ENCODE data around the gene TNFAIP8.

Gene TNFAIP8

GRCh38 chr5:119319401-119319800, 36.4 kb upstream of the TNFAIP8 start:
- Histone ChIP-seq H3K9me3 (ENCODE audit: control insufficient read depth, low read length) (no peaks in the 10 kb centered on the region), H3K36me3 (ENCODE audit: control insufficient read depth, insufficient read depth, low read length) (no peaks in the 10 kb centered on the region), H3K4me1 (ENCODE audit: control insufficient read depth, insufficient read depth, low read length) (peaks cover 17% of the 10 kb centered on the region), H3K4me3 (ENCODE audit: low read length) (no peak overlapping the region), H3K9ac (ENCODE audit: low read length) (no peak overlapping the region), H3K27me3 (ENCODE audit: control insufficient read depth, insufficient read depth, low read length) (no peaks in the 10 kb centered on the region)

- H3K36me3 ChIP-seq (ENCODE audit: control insufficient read depth, insufficient read depth, low read length) = no peaks in the 10 kb centered on the region
- H3K9ac ChIP-seq (ENCODE audit: low read length) = no peak overlapping the region
- no peaks in the 10 kb centered on the region for H3K9me3 ChIP-seq (ENCODE audit: control insufficient read depth, low read length)
- H3K27me3 ChIP-seq (ENCODE audit: control insufficient read depth, insufficient read depth, low read length) = no peaks in the 10 kb centered on the region
- no peak overlapping the region for H3K4me3 ChIP-seq (ENCODE audit: low read length)
- H3K4me1 ChIP-seq (ENCODE audit: control insufficient read depth, insufficient read depth, low read length) = peaks cover 17% of the 10 kb centered on the region
These were observed 35.9 kb upstream of the TNFAIP8 start for GRCh38 chr5:119319890-119320289.

GRCh38 chr5:119321569-119322311, 34.1 kb upstream of the TNFAIP8 start:
- H3K36me3 ChIP-seq (ENCODE audit: control insufficient read depth, insufficient read depth, low read length) = no peaks in the 10 kb centered on the region
- no peak overlapping the region for H3K9ac ChIP-seq (ENCODE audit: low read length)
- no peak overlapping the region for H3K4me3 ChIP-seq (ENCODE audit: low read length)
- peaks cover 10% of the 10 kb centered on the region for H3K4me1 ChIP-seq (ENCODE audit: control insufficient read depth, insufficient read depth, low read length)
- H3K27me3 ChIP-seq (ENCODE audit: control insufficient read depth, insufficient read depth, low read length) = no peaks in the 10 kb centered on the region
- H3K9me3 ChIP-seq (ENCODE audit: control insufficient read depth, low read length) = no peaks in the 10 kb centered on the region

GRCh38 chr5:119322312-119322947, 33.4 kb upstream of the TNFAIP8 start:
- Histone ChIP-seq H3K27me3 (ENCODE audit: control insufficient read depth, insufficient read depth, low read length) (no peaks in the 10 kb centered on the region), H3K4me3 (ENCODE audit: low read length) (no peak overlapping the region), H3K36me3 (ENCODE audit: control insufficient read depth, insufficient read depth, low read length) (no peaks in the 10 kb centered on the region), H3K9ac (ENCODE audit: low read length) (no peak overlapping the region), H3K4me1 (ENCODE audit: control insufficient read depth, insufficient read depth, low read length) (peaks cover 10% of the 10 kb centered on the region), H3K9me3 (ENCODE audit: control insufficient read depth, low read length) (no peaks in the 10 kb centered on the region)

- H3K9me3 ChIP-seq (ENCODE audit: control insufficient read depth, low read length) = no peaks in the 10 kb centered on the region
- no peaks in the 10 kb centered on the region for H3K27me3 ChIP-seq (ENCODE audit: control insufficient read depth, insufficient read depth, low read length)
- H3K4me3 ChIP-seq (ENCODE audit: low read length) = no peak overlapping the region
- no peak overlapping the region for H3K9ac ChIP-seq (ENCODE audit: low read length)
- H3K4me1 ChIP-seq (ENCODE audit: control insufficient read depth, insufficient read depth, low read length) = peaks cover 10% of the 10 kb centered on the region
- H3K36me3 ChIP-seq (ENCODE audit: control insufficient read depth, insufficient read depth, low read length) = no peaks in the 10 kb centered on the region
These were observed 32.8 kb upstream of the TNFAIP8 start for GRCh38 chr5:119322948-119323537.

GRCh38 chr5:119323601-119324000, 32.2 kb upstream of the TNFAIP8 start:
- Histone ChIP-seq H3K9me3 (ENCODE audit: control insufficient read depth, low read length) (no peaks in the 10 kb centered on the region), H3K9ac (ENCODE audit: low read length) (no peak overlapping the region), H3K4me3 (ENCODE audit: low read length) (no peak overlapping the region), H3K27me3 (ENCODE audit: control insufficient read depth, insufficient read depth, low read length) (no peaks in the 10 kb centered on the region), H3K36me3 (ENCODE audit: control insufficient read depth, insufficient read depth, low read length) (no peaks in the 10 kb centered on the region), H3K4me1 (ENCODE audit: control insufficient read depth, insufficient read depth, low read length) (peaks cover 10% of the 10 kb centered on the region)

- H3K4me3 ChIP-seq (ENCODE audit: low read length) = no peak overlapping the region
- peaks cover 10% of the 10 kb centered on the region for H3K4me1 ChIP-seq (ENCODE audit: control insufficient read depth, insufficient read depth, low read length)
- no peaks in the 10 kb centered on the region for H3K27me3 ChIP-seq (ENCODE audit: control insufficient read depth, insufficient read depth, low read length)
- H3K36me3 ChIP-seq (ENCODE audit: control insufficient read depth, insufficient read depth, low read length) = no peaks in the 10 kb centered on the region
- no peak overlapping the region for H3K9ac ChIP-seq (ENCODE audit: low read length)
- no peaks in the 10 kb centered on the region for H3K9me3 ChIP-seq (ENCODE audit: control insufficient read depth, low read length)
These were observed 31.0 kb upstream of the TNFAIP8 start for GRCh38 chr5:119324842-119325241.

- H3K4me1 ChIP-seq (ENCODE audit: control insufficient read depth, insufficient read depth, low read length) = peaks cover 10% of the 10 kb centered on the region
- no peak overlapping the region for H3K9ac ChIP-seq (ENCODE audit: low read length)
- H3K27me3 ChIP-seq (ENCODE audit: control insufficient read depth, insufficient read depth, low read length) = no peaks in the 10 kb centered on the region
These were observed 28.8 kb upstream of the TNFAIP8 start for GRCh38 chr5:119327018-119327417.

GRCh38 chr5:119328753-119329602, 26.8 kb upstream of the TNFAIP8 start:
- Histone ChIP-seq H3K4me3 (ENCODE audit: low read length) (no peak overlapping the region), H3K36me3 (ENCODE audit: control insufficient read depth, insufficient read depth, low read length) (no peaks in the 10 kb centered on the region), H3K4me1 (ENCODE audit: control insufficient read depth, insufficient read depth, low read length) (no peaks in the 10 kb centered on the region), H3K9me3 (ENCODE audit: control insufficient read depth, low read length) (no peaks in the 10 kb centered on the region), H3K9ac (ENCODE audit: low read length) (no peak overlapping the region), H3K27me3 (ENCODE audit: control insufficient read depth, insufficient read depth, low read length) (no peaks in the 10 kb centered on the region)

More at GRCh38 chr5:119327018-119327417, 28.8 kb upstream of the TNFAIP8 start:
- H3K4me3 ChIP-seq (ENCODE audit: low read length) = no peak overlapping the region
- H3K36me3 ChIP-seq (ENCODE audit: control insufficient read depth, insufficient read depth, low read length) = no peaks in the 10 kb centered on the region
- no peaks in the 10 kb centered on the region for H3K9me3 ChIP-seq (ENCODE audit: control insufficient read depth, low read length)

GRCh38 chr5:119329666-119330065, 26.2 kb upstream of the TNFAIP8 start:
- Histone ChIP-seq H3K27me3 (ENCODE audit: control insufficient read depth, insufficient read depth, low read length) (no peaks in the 10 kb centered on the region), H3K36me3 (ENCODE audit: control insufficient read depth, insufficient read depth, low read length) (no peaks in the 10 kb centered on the region), H3K9ac (ENCODE audit: low read length) (no peak overlapping the region), H3K4me1 (ENCODE audit: control insufficient read depth, insufficient read depth, low read length) (no peaks in the 10 kb centered on the region), H3K4me3 (ENCODE audit: low read length) (no peak overlapping the region), H3K9me3 (ENCODE audit: control insufficient read depth, low read length) (no peaks in the 10 kb centered on the region)

GRCh38 chr5:119330367-119331183, 25.2 kb upstream of the TNFAIP8 start:
- Histone ChIP-seq H3K9me3 (ENCODE audit: control insufficient read depth, low read length) (no peaks in the 10 kb centered on the region), H3K4me1 (ENCODE audit: control insufficient read depth, insufficient read depth, low read length) (no peaks in the 10 kb centered on the region), H3K9ac (ENCODE audit: low read length) (no peak overlapping the region), H3K36me3 (ENCODE audit: control insufficient read depth, insufficient read depth, low read length) (no peaks in the 10 kb centered on the region), H3K27me3 (ENCODE audit: control insufficient read depth, insufficient read depth, low read length) (no peaks in the 10 kb centered on the region), H3K4me3 (ENCODE audit: low read length) (no peak overlapping the region)

All from mucosa of stomach (tissue), 1 donor.